ENCODE results near the gene AOPEP.

GRCh38 chr9:94913550-94913949, 187.1 kb downstream of the AOPEP start:
- no peak for TF ChIP-seq ZBTB21 (CRISPR knock-in tag; IDR thresholded peaks at IDR 0.05; ENCODE audit: borderline replicate concordance)
- no peak for TF ChIP-seq ZNF281 (CRISPR knock-in tag; IDR thresholded peaks at IDR 0.05)
- TF ChIP-seq, protein P1, sequence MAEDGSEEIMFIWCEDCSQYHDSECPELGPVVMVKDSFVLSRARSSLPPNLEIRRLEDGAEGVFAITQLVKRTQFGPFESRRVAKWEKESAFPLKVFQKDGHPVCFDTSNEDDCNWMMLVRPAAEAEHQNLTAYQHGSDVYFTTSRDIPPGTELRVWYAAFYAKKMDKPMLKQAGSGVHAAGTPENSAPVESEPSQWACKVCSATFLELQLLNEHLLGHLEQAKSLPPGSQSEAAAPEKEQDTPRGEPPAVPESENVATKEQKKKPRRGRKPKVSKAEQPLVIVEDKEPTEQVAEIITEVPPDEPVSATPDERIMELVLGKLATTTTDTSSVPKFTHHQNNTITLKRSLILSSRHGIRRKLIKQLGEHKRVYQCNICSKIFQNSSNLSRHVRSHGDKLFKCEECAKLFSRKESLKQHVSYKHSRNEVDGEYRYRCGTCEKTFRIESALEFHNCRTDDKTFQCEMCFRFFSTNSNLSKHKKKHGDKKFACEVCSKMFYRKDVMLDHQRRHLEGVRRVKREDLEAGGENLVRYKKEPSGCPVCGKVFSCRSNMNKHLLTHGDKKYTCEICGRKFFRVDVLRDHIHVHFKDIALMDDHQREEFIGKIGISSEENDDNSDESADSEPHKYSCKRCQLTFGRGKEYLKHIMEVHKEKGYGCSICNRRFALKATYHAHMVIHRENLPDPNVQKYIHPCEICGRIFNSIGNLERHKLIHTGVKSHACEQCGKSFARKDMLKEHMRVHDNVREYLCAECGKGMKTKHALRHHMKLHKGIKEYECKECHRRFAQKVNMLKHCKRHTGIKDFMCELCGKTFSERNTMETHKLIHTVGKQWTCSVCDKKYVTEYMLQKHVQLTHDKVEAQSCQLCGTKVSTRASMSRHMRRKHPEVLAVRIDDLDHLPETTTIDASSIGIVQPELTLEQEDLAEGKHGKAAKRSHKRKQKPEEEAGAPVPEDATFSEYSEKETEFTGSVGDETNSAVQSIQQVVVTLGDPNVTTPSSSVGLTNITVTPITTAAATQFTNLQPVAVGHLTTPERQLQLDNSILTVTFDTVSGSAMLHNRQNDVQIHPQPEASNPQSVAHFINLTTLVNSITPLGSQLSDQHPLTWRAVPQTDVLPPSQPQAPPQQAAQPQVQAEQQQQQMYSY (CRISPR knock-in tag; IDR thresholded peaks at IDR 0.05), result no peak

Measured in WTC11 (cell line).